HG03196 (cell line): ENCODE data around the gene TWIST1.

Experiments used
- ATAC-seq: cut with Tn5 transposase; IDR thresholded peaks from one replicate; pipeline ENCODE4 v1.9.1; 2021; ENCODE audit not compliant: unreplicated experiment

Gene TWIST1

GRCh38 chr7:19117091-19117869 lies at the start of gene TWIST1:
Gene TWIST1 (minus strand): TSS chr7:19117636. CDS start chr7:19117321, 315 bp downstream.
- no peak for ATAC-seq

- ATAC-seq, result no peak
These were observed 44.2 kb upstream of the TWIST1 start for GRCh38 chr7:19161671-19162070.

GRCh38 chr7:19146699-19147098 lies 29.3 kb upstream of the TWIST1 start:
- no peak for ATAC-seq

- ATAC-seq, result no peak
These were observed 28.1 kb upstream of the TWIST1 start for GRCh38 chr7:19145434-19146115.

GRCh38 chr7:19144661-19145433 lies 27.4 kb upstream of the TWIST1 start, which contains the start of gene FERD3L:
Gene FERD3L (minus strand): TSS chr7:19145421. CDS start chr7:19145362, 59 bp downstream.
- ATAC-seq, result no peak

GRCh38 chr7:19143881-19144574 lies 26.6 kb upstream of the TWIST1 start:
- ATAC-seq, result no peak

- no peak for ATAC-seq
These were observed 22.4 kb upstream of the TWIST1 start for GRCh38 chr7:19139706-19140327.

GRCh38 chr7:19133886-19134285 lies 16.4 kb upstream of the TWIST1 start:
- ATAC-seq, result no peak

GRCh38 chr7:19133390-19133789 lies 16.0 kb upstream of the TWIST1 start:
- no peak for ATAC-seq

- no peak for ATAC-seq
These were observed 11.4 kb upstream of the TWIST1 start for GRCh38 chr7:19128856-19129255.

GRCh38 chr7:19121977-19122588 lies 4.6 kb upstream of the TWIST1 start:
- ATAC-seq, result no peak

GRCh38 chr7:19119870-19120486 lies 2.5 kb upstream of the TWIST1 start:
- ATAC-seq, result no peak

GRCh38 chr7:19119372-19119771 lies 1.9 kb upstream of the TWIST1 start:
- no peak for ATAC-seq

- no peak for ATAC-seq
These were observed 1.4 kb upstream of the TWIST1 start for GRCh38 chr7:19118636-19119371.

GRCh38 chr7:19117870-19118608 lies 603 bp upstream of the TWIST1 start:
- no peak for ATAC-seq

- no peak for ATAC-seq
These were observed 1.0 kb downstream of the TWIST1 start for GRCh38 chr7:19116121-19117090.

- no peak for ATAC-seq
These were observed 2.9 kb downstream of the TWIST1 start for GRCh38 chr7:19114551-19114855.
